H1 (cell line): ENCODE data around the gene NFAT5. TPM values are rescaled to one million over a fixed set of nuclear protein-coding genes. Genes with fewer than 3 reads are reported as not detected.

ENCODE experiments used
- EP300 ChIP-seq, 2 experiments: IDR thresholded peaks; 1 replicate in 1 of 2; 2 replicates in 1 of 2; pipeline ENCODE4 v1.6.1; 2011 to 2012; ENCODE audit warnings: low read depth in 2 of 2, low read length in 2 of 2, mild to moderate bottlenecking in 2 of 2, borderline replicate concordance in 1 of 2, inconsistent platforms in 1 of 2, moderate library complexity in 1 of 2
- polyA plus RNA-seq, 7 experiments: library from polyadenylated mRNA; depleted of rRNA in 3 of 7; stranded (reverse) in 5 of 7; unstranded in 2 of 7; fragments of >200 nt in 5 of 7; fragments of 200-250 nt in 2 of 7; gene quantifications; 1 replicate in 5 of 7; 2 replicates in 1 of 7; 4 replicates in 1 of 7; pipeline versions ENCODE4 v1.2.1 to v1.2.3, GENCODE V29; 2011 to 2013; ENCODE audit warnings: missing spikeins in 2 of 7, mixed read lengths in 2 of 7
- total RNA-seq: library from RNA; stranded (reverse); fragmentation: NEBNext Ultra II Directional; extraction: Animal tissue kit (Norgen Biotek cat#: 25700); gene quantifications from 2 replicates; pipeline ENCODE4 v1.2.1, GENCODE V29; 2021
- TF ChIP-seq, protein P1 (sequence below): IDR thresholded peaks from 2 replicates; pipeline ENCODE4 v1.6.1; 2012; ENCODE audit warnings: inconsistent platforms
- TF ChIP-seq, protein P2 (sequence below): IDR thresholded peaks from 2 replicates; pipeline ENCODE4 v1.6.1; 2011; ENCODE audit warnings: low read length, improper control_type of control experiment

The NFAT5 gene
- total and polyA plus RNA-seq, 2 of the 8 experiments (the other 6 are each of a cell fraction or from before 2014, with no cell fraction given) = 8.9 to 29.0 TPM

DNA sequence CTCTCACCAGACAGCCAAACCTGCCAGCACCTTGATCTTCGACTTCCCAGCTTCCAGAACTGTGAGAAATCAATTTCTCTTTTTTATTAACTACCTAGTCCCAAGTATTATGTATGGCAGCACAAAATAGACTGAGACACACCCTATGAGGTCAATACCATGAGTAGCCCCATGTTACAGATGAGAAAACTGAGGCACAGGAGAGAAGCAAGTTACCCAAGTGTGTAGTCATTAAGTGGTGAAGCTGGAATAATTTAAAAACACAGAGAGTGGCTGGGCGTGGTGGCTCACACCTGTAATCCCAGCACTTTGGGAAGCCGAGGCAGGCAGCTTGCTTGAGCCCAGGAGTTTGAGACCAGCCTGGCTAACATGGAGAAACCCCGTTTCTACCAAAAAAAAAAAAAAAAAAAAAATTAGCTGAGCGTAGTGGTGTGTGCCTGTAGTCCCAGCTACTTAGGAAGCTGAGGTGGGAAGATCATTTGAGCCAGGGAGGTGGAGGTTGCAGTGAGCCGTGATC is 155.7 kb downstream of the NFAT5 start (continued):
- TF ChIP-seq, protein P1, sequence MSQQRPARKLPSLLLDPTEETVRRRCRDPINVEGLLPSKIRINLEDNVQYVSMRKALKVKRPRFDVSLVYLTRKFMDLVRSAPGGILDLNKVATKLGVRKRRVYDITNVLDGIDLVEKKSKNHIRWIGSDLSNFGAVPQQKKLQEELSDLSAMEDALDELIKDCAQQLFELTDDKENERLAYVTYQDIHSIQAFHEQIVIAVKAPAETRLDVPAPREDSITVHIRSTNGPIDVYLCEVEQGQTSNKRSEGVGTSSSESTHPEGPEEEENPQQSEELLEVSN = no peak
- TF ChIP-seq, protein P2, sequence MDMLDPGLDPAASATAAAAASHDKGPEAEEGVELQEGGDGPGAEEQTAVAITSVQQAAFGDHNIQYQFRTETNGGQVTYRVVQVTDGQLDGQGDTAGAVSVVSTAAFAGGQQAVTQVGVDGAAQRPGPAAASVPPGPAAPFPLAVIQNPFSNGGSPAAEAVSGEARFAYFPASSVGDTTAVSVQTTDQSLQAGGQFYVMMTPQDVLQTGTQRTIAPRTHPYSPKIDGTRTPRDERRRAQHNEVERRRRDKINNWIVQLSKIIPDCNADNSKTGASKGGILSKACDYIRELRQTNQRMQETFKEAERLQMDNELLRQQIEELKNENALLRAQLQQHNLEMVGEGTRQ = no peak
- TF ChIP-seq EP300 (IDR thresholded peaks at IDR 0.05; ENCODE audit: borderline replicate concordance in 1 of 2, low read depth in 2 of 2, low read length in 2 of 2) = no peak
